ENCODE measurements around the gene FKTN.

Gene FKTN

GRCh38 chr9:105679257-105680022 is 121.5 kb downstream of the FKTN start:
- DNase-seq, result no peak

DNA sequence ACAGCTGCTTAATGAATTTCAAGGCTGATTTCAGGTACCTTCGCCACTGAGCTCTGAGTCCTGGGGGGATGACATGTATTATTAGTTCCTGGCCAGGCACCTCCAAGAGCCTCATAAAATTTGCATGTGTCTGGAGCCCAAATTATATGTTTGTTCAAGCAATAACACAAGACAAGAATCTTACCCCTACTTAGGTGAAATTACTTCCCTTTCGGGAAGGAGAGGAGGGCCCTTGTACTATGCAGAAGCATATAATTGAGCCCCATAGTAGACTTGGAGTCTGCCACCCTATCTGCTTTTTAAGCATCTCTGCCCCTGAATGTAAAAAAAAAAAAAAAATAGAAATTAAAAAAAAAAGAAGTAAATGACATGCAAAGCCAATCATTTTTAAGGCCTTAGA is 123.4 kb downstream of the FKTN start:
- DNase-seq, result no peak

- DNase-seq, result no peak
Measured at GRCh38 chr9:105681724-105682123, 123.8 kb downstream of the FKTN start.

DNA sequence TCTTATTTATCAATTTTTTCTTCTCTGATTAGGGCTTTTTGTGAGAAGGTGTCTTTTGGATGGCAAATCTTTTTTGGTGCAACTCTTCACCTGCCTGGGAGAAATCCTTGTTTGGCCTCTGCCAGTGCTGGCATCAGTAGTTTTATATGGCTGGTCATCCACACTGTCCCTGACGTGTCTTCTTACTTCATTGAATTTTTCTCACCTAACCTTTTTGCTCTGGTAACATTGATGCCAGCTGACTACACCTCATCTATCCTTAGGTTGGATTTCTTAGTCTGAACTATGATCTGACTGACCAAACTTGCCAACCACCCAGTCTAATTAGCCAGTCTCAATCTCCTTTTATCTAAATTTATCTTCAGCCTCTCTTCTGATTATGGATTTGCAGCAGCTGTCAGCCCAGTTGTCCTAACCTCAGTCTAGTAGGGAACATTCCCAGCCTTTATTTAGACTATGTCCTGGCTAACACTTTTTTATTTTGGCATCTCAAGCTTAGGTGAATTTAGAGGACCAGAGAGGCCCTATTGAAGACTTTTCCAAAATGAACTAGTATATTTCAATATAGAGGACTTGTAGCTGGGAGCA is 125.9 kb downstream of the FKTN start:
- no peak for DNase-seq

DNA sequence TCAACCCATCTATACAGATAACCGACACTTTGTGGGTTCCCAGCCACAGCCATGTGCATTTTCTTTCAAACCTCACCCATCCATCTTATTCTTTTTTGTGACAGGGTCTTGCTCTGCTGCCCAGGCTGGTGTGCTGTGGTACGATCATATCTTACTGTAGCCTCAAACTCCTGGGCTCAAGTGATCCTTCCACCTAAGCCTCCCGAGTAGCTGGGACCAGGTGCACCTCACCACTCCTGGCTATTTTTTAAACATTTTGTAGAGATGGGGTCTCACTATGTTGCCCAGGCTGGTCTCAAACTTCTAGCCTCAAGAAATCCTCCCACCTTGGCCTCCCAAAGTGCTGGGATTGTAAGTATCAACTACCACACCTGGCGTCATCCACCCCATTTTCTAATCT is 129.0 kb downstream of the FKTN start:
- no peak for DNase-seq

Data from NCI-H1694 (cell line).